HG03520 (cell line): ENCODE results near the gene GEMIN4.

Experiments
- ATAC-seq: cut with Tn5 transposase; IDR thresholded peaks from one replicate; pipeline ENCODE4 v1.9.1; 2021; ENCODE audit warnings: mild to moderate bottlenecking, moderate library complexity; ENCODE audit not compliant: unreplicated experiment

Gene GEMIN4

DNA sequence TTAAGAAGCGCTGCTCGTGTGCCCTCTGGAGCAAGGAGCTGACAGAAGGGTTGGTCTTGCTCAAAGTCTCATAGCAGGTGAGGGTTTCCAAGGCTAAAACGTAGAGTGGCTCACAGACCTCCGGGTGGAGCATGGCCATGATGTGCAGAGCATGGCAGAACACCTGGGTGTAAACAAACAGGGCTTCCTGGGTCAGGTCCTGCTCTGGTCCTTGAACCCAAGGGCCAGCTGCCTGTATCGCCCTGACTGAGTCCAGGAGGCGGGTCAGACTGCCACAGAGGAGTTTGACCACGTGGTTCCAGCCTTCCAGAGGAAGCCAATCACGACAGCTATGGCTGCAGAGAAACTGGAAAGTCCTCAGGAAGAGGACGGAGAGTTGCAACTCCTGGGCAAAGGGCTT lies 7.1 kb downstream of the GEMIN4 start:
- no peak for ATAC-seq

DNA sequence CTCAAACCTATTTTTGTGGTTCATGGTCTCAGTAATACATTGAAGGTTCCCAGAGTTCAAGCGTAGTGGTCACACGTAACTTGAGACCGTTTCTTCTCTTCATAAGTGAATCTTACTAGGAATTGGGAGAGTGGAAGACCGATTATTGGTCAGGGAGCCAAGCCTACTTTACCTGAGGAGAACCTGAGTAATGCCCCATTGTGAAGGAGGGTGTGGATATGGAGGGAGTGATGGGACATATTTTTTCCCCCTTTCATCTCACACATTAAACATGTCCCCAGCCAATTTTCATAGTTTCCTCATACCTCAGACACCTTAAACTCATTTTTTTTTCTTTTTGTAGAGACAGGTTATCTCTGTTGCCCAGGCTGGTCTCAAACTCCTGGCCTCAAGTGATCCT lies 8.9 kb downstream of the GEMIN4 start:
- no peak for ATAC-seq

DNA sequence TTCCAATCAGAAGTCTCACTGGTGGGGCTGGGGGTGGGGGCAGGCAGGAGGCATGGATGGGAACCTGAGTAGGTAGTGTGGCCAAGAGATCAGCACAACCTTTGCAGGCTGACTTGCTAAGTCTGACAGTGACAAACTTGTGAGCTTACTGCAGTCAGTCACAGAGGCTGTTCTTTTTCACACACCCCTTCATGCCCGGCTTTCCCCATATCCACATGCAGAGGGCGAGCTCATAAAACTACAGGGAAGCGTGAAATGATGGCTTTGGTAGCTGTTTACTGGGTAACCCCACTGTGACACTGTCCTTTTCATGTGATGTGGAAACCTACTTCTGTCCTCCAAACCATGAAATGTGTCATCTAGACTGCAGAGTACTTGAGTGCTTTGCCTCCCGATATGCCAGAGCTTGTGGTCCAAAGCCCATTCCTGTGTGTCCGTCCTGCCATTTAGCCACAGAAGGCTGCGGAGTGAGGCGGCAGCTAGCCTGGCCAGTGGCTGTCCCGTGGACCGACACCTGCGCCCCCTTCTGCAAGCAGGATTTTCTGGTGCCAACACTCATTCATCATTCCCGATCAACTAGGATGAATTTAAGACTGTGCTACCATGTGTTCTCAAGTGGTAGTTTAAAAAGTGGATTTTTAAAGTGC lies 9.8 kb downstream of the GEMIN4 start:
- no peak for ATAC-seq

GRCh38 chr17:740240-741017 lies 11.6 kb downstream of the GEMIN4 start:
- peak; percentile 43 for ATAC-seq

- ATAC-seq, result no peak
These were observed 14.4 kb downstream of the GEMIN4 start for GRCh38 chr17:737561-738113.

GRCh38 chr17:733743-734142 lies 18.3 kb downstream of the GEMIN4 start:
- ATAC-seq, result no peak

GRCh38 chr17:732902-733720 lies 19.0 kb downstream of the GEMIN4 start:
- ATAC-seq, result peak; percentile 37

DNA sequence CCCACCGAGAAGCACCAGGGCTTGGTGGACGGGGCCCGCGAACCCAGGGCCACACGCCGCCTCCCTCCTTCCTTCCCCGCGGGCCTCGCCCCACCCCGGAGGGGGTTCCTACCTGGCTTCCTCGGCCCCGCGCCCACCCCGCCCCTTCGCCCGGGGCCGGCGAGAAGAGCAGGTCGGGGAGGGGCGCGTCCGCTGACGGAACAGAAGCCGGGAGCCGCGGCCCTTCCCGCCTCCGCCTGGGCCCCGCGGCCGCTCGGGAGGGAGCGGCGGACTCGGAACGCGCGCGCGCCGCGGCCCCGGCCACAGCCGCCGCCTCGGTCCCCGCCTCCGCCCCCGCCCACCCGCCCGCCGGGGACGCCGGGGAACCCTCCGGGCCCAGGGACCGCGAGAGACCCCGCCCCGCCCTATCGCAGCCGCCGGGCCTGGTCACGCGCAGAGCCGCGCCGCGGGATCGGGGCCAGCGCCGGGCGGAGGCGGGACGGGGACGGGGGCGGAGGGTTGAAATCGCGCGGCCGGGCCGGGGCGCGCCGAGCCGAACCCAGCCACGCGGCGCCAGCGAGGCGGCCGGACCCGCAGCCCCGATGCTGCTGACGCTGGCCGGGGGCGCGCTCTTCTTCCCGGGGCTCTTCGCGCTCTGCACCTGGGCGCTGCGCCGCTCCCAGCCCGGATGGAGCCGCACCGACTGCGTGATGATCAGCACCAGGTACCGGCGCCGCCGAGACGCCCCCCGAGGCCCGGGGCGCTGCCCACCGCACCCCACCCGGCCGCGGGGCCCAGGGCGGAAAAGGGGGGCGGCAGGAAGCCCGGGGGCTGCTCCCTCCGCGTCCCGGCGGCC lies 19.8 kb downstream of the GEMIN4 start, which contains the start of gene TLCD3A:
TSS of gene TLCD3A (plus strand) at position 530 of the 835 bp plus-strand sequence. CDS start at position 582, 52 bp downstream.
- ATAC-seq, result peak; percentile 50

- no peak for ATAC-seq
These were observed 20.4 kb downstream of the GEMIN4 start for GRCh38 chr17:731644-732066.

DNA sequence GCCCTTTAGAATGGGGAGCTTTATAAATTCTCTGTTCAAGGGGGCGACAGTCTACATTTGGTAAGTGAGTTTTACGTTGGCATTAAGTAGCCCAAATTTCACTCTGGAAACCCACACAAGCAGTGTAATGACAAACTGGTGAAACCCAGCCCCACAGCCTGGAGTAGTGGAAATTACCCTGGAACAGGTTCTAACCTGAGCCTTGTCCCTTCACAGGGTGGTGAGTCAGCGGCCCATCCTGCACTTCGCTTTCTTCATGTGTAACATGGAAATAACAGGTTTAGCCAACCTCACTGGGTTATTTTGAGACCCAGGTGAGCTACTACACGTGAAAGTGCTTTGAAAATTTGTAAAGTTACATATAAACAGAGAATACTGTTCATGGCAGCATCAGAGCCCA lies 23.2 kb downstream of the GEMIN4 start:
- ATAC-seq, result no peak

DNA sequence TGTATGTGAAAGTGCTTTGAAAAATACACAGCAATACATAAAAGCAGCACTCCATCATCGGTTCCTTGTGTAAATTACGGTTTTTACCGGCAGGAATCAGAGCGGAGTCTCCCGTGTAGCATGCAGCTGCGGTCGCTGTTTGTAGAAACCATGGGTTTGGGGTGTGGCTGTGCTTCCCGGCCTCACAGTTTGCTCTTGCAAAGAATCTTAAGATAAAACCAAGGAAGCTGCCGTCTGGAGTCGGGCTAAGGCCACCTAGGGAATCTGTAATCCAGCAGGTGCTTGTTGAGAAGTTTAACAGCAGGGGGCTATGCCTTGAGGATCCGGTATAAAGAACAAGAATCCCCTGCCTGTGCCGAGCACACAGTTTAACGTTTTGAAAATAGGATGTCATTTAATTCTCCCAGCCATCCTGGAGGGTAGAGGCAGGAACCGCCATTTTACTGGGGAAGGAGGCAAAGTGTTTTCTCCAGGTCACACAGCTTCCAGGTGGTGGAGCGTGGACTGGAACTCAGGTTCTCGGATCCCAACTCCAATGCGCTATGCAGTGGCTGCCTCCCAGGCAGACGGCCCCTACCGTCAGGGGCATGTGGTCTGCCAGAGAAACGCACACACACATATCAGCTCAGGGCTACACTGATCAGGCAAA lies 25.7 kb downstream of the GEMIN4 start:
- no peak for ATAC-seq

- no peak for ATAC-seq
These were observed 26.3 kb downstream of the GEMIN4 start for GRCh38 chr17:725746-726145.

GRCh38 chr17:725084-725483 lies 27.0 kb downstream of the GEMIN4 start:
- ATAC-seq, result no peak

GRCh38 chr17:721540-721937 lies 30.5 kb downstream of the GEMIN4 start:
- ATAC-seq, result no peak

GRCh38 chr17:720706-721539 lies 31.1 kb downstream of the GEMIN4 start:
- ATAC-seq, result no peak

- no peak for ATAC-seq
These were observed 34.0 kb downstream of the GEMIN4 start for GRCh38 chr17:718075-718474.

- ATAC-seq, result no peak
These were observed 43.9 kb downstream of the GEMIN4 start for GRCh38 chr17:708132-708531.

- no peak for ATAC-seq
These were observed 46.2 kb downstream of the GEMIN4 start for GRCh38 chr17:705863-706262.

- no peak for ATAC-seq
These were observed 47.1 kb downstream of the GEMIN4 start for GRCh38 chr17:705011-705410.
